IPS-15b (cell line): ENCODE measurements around the gene SASH1.
"Not testable (repeated sequence)": the region's sequence is repeated elsewhere in the genome, so short reads cannot be mapped to it uniquely, and the experiment has no call there.

ENCODE experiments used
- H3K27me3 ChIP-seq: one replicate; pipeline ENCODE4 v1.6.1; 2013; ENCODE audit warnings: low read length; ENCODE audit not compliant: control insufficient read depth, insufficient read depth
- H3K36me3 ChIP-seq: one replicate; pipeline ENCODE4 v1.6.1; 2013; ENCODE audit warnings: low read length; ENCODE audit not compliant: control insufficient read depth, insufficient read depth
- H3K4me1 ChIP-seq: one replicate; pipeline ENCODE4 v1.6.1; 2013; ENCODE audit warnings: mild to moderate bottlenecking, low read length; ENCODE audit not compliant: control insufficient read depth, insufficient read depth
- H3K4me3 ChIP-seq: one replicate; pipeline ENCODE4 v1.5.1; 2013; ENCODE audit warnings: low read depth, low read length
- H3K9ac ChIP-seq: one replicate; pipeline ENCODE4 v1.6.1; 2013; ENCODE audit warnings: low read depth, mild to moderate bottlenecking, low read length
- H3K9me3 ChIP-seq: one replicate; pipeline ENCODE4 v1.6.1; 2013; ENCODE audit warnings: mild to moderate bottlenecking, low read length; ENCODE audit not compliant: control insufficient read depth, insufficient read depth

The SASH1 gene

GRCh38 chr6:148573922-148574321, 231.3 kb downstream of the SASH1 start:
- no peak overlapping the region for H3K9ac ChIP-seq
- no peaks in the 10 kb centered on the region for H3K27me3 ChIP-seq
- no peaks in the 10 kb centered on the region for H3K9me3 ChIP-seq
- H3K36me3 ChIP-seq, result no peaks in the 10 kb centered on the region
- peaks cover 6% of the 10 kb centered on the region for H3K4me1 ChIP-seq
- no peak overlapping the region for H3K4me3 ChIP-seq

GRCh38 chr6:148577687-148578488, 235.2 kb downstream of the SASH1 start:
- no peaks in the 10 kb centered on the region for H3K36me3 ChIP-seq
- H3K27me3 ChIP-seq, result no peaks in the 10 kb centered on the region
- H3K9ac ChIP-seq, result no peak overlapping the region
- peaks cover 6% of the 10 kb centered on the region for H3K4me1 ChIP-seq
- no peaks in the 10 kb centered on the region for H3K9me3 ChIP-seq
- no peak overlapping the region for H3K4me3 ChIP-seq

DNA sequence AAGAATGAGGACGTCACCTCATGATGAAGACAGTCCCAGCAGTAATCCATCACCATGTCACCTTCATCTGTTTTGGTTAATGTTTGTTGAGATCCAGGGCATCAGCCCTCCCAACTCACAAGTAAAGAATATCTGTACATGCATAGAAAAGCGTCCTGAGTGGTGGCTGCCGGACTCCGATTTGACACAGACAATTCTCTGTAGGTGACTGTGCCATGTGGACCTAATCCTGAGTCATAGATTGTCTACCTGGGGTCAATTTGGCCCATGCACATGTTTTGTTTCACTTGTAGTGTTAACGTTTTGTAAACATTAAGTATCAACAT, 235.8 kb downstream of the SASH1 start:
- H3K36me3 ChIP-seq, result no peaks in the 10 kb centered on the region
- no peak overlapping the region for H3K9ac ChIP-seq
- peaks cover 6% of the 10 kb centered on the region for H3K4me1 ChIP-seq
- H3K27me3 ChIP-seq, result no peaks in the 10 kb centered on the region
- no peak overlapping the region for H3K4me3 ChIP-seq
- H3K9me3 ChIP-seq, result no peaks in the 10 kb centered on the region

GRCh38 chr6:148578837-148579565, 236.4 kb downstream of the SASH1 start:
- Histone ChIP-seq H3K4me3 (no peak overlapping the region), H3K9me3 (no peaks in the 10 kb centered on the region), H3K27me3 (no peaks in the 10 kb centered on the region), H3K36me3 (no peaks in the 10 kb centered on the region), H3K9ac (no peak overlapping the region), H3K4me1 (peaks cover 6% of the 10 kb centered on the region)

GRCh38 chr6:148580442-148580841, 237.8 kb downstream of the SASH1 start:
- Histone ChIP-seq H3K4me3 (no peak overlapping the region), H3K36me3 (no peaks in the 10 kb centered on the region), H3K9ac (no peak overlapping the region), H3K4me1 (peaks cover 6% of the 10 kb centered on the region), H3K9me3 (no peaks in the 10 kb centered on the region), H3K27me3 (no peaks in the 10 kb centered on the region)

- Histone ChIP-seq H3K4me3 (no peak overlapping the region), H3K27me3 (no peaks in the 10 kb centered on the region), H3K9me3 (no peaks in the 10 kb centered on the region), H3K9ac (no peak overlapping the region), H3K4me1 (peaks cover 2% of the 10 kb centered on the region), H3K36me3 (no peaks in the 10 kb centered on the region)
These were observed 241.0 kb downstream of the SASH1 start for GRCh38 chr6:148583631-148584030.

- H3K9ac ChIP-seq, H3K4me3 ChIP-seq, H3K4me1 ChIP-seq, H3K9me3 ChIP-seq, H3K36me3 ChIP-seq, H3K27me3 ChIP-seq: not testable (repeated sequence)
These were observed 243.0 kb downstream of the SASH1 start for GRCh38 chr6:148585641-148586040.

GRCh38 chr6:148590883-148591282, 248.2 kb downstream of the SASH1 start:
- Histone ChIP-seq H3K9me3 (no peaks in the 10 kb centered on the region), H3K4me1 (no peaks in the 10 kb centered on the region), H3K36me3 (no peaks in the 10 kb centered on the region), H3K9ac (no peak overlapping the region), H3K4me3 (no peak overlapping the region), H3K27me3 (no peaks in the 10 kb centered on the region)

DNA sequence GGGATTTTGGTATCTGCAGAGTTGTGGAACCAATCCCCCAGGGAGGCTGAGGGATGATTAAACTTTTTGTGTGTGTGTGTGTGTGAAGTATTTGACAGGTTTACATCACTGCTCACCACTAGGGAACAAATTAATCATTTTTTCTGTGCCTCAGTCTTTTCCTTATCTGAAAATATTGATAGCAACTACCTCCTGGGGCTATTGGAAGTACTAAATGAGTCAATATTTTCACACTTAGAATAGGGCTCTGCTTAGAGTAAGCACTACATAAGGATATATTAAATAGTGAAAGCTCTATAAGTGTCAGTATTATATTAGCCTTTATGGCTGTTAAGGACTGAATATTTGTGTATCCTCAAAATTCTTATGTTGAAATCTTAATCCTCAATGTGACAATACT, 249.0 kb downstream of the SASH1 start:
- Histone ChIP-seq H3K4me3 (no peak overlapping the region), H3K9me3 (no peaks in the 10 kb centered on the region), H3K4me1 (no peaks in the 10 kb centered on the region), H3K9ac (no peak overlapping the region), H3K36me3 (no peaks in the 10 kb centered on the region), H3K27me3 (no peaks in the 10 kb centered on the region)

DNA sequence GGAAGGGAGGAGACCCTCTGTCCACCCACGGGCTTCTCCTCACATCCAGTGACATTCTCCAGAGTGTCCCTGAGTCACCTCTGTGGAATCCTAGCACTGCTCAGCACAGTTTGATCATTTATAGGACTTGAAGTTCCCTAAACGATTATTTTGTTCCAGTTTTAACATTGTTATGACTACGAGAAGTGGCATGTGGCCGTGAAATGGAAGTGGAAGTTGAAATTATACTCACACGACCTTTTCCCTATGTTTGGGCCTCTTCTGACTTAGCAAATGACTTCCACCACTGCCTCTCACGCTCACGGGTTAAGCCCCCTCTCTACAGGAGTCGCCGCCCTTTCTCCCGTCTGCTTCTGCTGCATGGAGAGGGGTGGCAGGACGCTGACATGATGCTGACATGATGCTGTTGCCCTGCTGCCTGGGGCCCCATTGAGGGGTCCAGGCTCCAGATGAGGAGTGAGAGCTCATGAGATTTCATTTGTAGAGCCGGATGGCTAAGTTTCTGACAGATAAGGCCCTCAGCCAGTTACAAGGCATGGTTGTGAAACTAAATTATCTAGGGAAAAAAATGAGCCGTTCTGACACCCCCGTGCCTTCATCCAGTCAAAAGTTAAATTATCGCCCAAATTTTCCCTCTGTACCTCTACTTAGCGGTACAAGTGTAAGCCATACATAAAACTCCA, 250.6 kb downstream of the SASH1 start:
- Histone ChIP-seq H3K9me3 (no peaks in the 10 kb centered on the region), H3K27me3 (no peaks in the 10 kb centered on the region), H3K4me1 (peaks cover 5% of the 10 kb centered on the region), H3K9ac (no peak overlapping the region), H3K36me3 (no peaks in the 10 kb centered on the region), H3K4me3 (no peak overlapping the region)

DNA sequence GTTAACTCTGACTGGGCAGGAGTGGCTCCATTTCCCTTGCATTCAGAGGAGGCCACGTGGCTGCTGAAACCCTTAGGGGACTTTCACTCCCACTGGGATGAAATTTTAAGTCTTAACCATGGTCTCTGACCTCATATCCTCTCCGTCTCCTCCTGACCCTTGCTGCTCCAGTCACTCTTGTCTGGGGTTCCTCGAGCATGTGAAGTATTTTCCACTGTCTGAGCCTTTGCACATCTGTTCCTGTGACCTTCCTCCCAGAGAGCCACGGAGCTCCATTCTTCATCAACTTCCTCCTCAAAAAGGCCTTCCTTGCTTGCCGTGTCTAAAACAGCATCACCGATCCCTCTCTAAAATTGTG, 251.2 kb downstream of the SASH1 start:
- no peaks in the 10 kb centered on the region for H3K9me3 ChIP-seq

GRCh38 chr6:148595550-148595949, 252.9 kb downstream of the SASH1 start:
- no peaks in the 10 kb centered on the region for H3K9me3 ChIP-seq
- H3K36me3 ChIP-seq, result no peaks in the 10 kb centered on the region
- H3K4me3 ChIP-seq, result no peak overlapping the region
- no peaks in the 10 kb centered on the region for H3K27me3 ChIP-seq
- H3K9ac ChIP-seq, result no peak overlapping the region
- peaks cover 20% of the 10 kb centered on the region for H3K4me1 ChIP-seq

More for the DNA sequence above, 251.2 kb downstream of the SASH1 start:
- H3K27me3 ChIP-seq, result no peaks in the 10 kb centered on the region
- H3K4me1 ChIP-seq, result peaks cover 11% of the 10 kb centered on the region
- H3K36me3 ChIP-seq, result no peaks in the 10 kb centered on the region
- H3K4me3 ChIP-seq, result no peak overlapping the region
- H3K9ac ChIP-seq, result no peak overlapping the region
